GM18909 (cell line): ENCODE measurements around the gene AHSA1.

Experiments
- ATAC-seq: cut with Tn5 transposase; IDR thresholded peaks from one replicate; pipeline ENCODE4 v1.9.1; 2021; ENCODE audit warnings: mild to moderate bottlenecking; ENCODE audit not compliant: unreplicated experiment, poor library complexity

The AHSA1 gene

GRCh38 chr14:77507762-77508161 lies 49.9 kb downstream of the AHSA1 start:
- ATAC-seq = no peak

DNA sequence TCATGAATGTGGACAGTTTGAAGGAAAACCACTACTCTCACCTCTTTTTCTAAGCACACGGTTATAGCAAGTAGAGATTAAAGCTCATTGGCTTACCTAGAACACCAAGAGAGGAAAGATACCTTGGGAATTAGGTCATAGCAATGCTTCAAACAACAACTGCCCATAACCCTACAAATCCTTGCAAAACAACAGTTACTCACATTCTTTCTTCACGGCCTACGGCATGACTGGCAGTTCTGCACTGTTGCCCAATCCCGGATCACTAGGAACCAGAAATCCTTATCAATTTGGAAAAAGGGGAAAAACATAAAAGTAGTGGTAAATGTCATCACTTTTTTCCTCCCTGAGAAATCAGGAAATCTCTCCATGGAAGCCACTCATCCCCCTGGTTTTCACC lies 50.4 kb downstream of the AHSA1 start:
- no peak for ATAC-seq

DNA sequence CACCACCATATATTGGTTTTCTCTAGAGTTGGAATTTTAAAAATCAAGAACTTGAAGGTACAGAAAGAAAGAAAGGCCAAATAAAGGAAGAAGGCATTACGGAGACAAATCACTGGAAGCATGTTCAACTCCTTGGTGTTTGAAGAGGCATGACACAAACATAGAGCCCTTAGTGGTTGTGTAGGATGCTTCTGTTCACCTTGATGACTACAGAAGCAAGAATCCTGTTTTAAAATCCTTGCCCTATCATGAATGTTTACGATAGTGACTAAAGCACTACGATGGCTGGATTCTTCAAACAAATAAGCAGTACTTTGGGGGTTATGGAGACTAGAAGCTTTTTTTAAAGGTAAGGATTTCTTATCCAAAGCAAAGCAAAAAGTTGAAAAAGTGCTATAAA lies 51.0 kb downstream of the AHSA1 start:
- ATAC-seq = no peak

- no peak for ATAC-seq
Measured at GRCh38 chr14:77509366-77509765, 51.5 kb downstream of the AHSA1 start.

GRCh38 chr14:77511486-77512162 lies 53.7 kb downstream of the AHSA1 start:
- no peak for ATAC-seq

GRCh38 chr14:77516126-77516525 lies 58.2 kb downstream of the AHSA1 start:
- no peak for ATAC-seq
